Body of pancreas (tissue), 4 donors: ENCODE measurements around the gene ADCY5.

Experiments used
- CTCF ChIP-seq, 7 experiments: fragments of 450-650 bp in 4 of 7; fragments of 200-600 bp in 3 of 7; sonication (generic) in 3 of 7; IDR thresholded peaks; one replicate each; pipeline ENCODE4 v1.5.1; 2016 to 2019; ENCODE audit warnings: antibody characterized with exemption in 7 of 7
- POLR2A ChIP-seq, 3 donors: fragments of 450-650 bp; IDR thresholded peaks; one replicate each; pipeline ENCODE4 v1.6.1; 2016; ENCODE audit warnings: antibody characterized with exemption in 3 of 3, mild to moderate bottlenecking in 2 of 3

GRCh38 chr3:123353850-123354233, 95.0 kb downstream of the ADCY5 start:
- no peak for TF ChIP-seq POLR2A (IDR thresholded peaks at IDR 0.05)
- no peak for TF ChIP-seq CTCF (IDR thresholded peaks at IDR 0.05)
